ENCODE data around the gene TULP4.

The TULP4 gene

DNA sequence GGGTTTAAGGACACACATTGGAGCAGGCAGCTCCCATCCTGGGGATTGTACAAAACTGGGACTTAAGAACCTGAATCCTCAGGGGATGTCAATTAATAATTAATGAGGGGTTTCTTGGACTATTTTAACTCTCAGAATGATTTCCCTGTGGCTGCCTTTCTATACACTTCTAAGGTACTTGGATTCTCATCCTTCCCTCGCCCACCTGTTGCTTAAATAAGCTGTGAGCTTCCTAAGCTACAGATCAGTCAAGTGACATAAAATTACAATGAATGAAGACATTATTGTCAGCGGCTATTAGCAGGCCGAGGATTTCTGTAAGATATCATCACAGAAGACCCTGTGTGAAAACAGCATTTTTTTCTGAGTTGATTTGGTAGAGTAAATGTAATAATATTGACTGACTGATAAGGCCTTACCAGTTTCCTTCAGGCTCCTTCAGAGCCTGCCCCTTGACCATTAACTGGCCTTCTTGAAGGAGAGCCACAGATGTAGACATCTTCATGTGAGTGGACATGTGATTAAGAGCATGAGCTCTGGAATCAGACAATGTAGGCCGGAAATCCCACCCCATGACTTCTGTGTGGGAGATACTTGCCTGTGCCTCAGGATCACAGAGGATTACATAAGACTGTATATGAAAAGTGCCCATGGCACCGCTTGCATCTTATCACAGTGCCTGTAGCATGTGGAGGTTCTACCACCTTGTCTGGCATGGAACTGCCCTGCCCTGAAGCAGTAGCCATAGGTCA, 101.7 kb downstream of the TULP4 start:
- Histone ChIP-seq H2AFZ (ENCODE audit: low read depth, low read length) (no peak overlapping the region), H3K36me3 (ENCODE audit: control insufficient read depth in 1 of 2, insufficient read depth in 2 of 2, low read depth in 1 of 2, low read length in 2 of 2) (peaks cover 10 to 25% of the 10 kb centered on the region in 2 experiments), H3K14ac (ENCODE audit: low read length in 2 of 2) (no peak overlapping the region), H4K8ac (ENCODE audit: low read length) (no peak overlapping the region), H3K4me2 (ENCODE audit: low read length, poor library complexity, severe bottlenecking) (no peak overlapping the region), H3K4ac (ENCODE audit: low read depth in 1 of 2, low read length in 2 of 2) (no peak overlapping the region), H3K27me3 (ENCODE audit: control insufficient read depth in 1 of 2, insufficient read depth in 1 of 2, low read length in 2 of 2) (no peaks in the 10 kb centered on the region), H3K4me3 (ENCODE audit: insufficient read depth in 1 of 2, low read depth in 1 of 2, low read length in 2 of 2) (no peak overlapping the region), H3K23ac (ENCODE audit: low read length in 2 of 2) (no peak overlapping the region), H3K27ac (ENCODE audit: low read length, poor library complexity, severe bottlenecking) (no peak overlapping the region), H2BK12ac (ENCODE audit: low read length in 2 of 2) (no peak overlapping the region), H3K79me1 (replicated peaks; ENCODE audit: low read length, poor library complexity, severe bottlenecking) (peaks cover 19% of the 10 kb centered on the region), H2BK15ac (ENCODE audit: low read depth, poor library complexity, severe bottlenecking) (no peak overlapping the region), H3K4me1 (ENCODE audit: control insufficient read depth, insufficient read depth, low read depth, low read length) (peaks cover 6% of the 10 kb centered on the region), H2AK5ac (ENCODE audit: low read length, severe bottlenecking) (no peak overlapping the region), H3K9ac (ENCODE audit: low read length) (no peak overlapping the region), H3K9me3 (ENCODE audit: control insufficient read depth, low read length) (peaks cover under 1% of the 10 kb centered on the region), H2BK120ac (ENCODE audit: low read depth, low read length) (no peak overlapping the region), H3K18ac (ENCODE audit: low read depth in 1 of 2, low read length in 2 of 2) (no peak overlapping the region), H4K91ac (ENCODE audit: low read length) (no peak overlapping the region), H2BK5ac (ENCODE audit: low read depth, low read length, poor library complexity, severe bottlenecking) (no peak overlapping the region)
- 93% methylated on average over 5 of the region's 5 CpGs for WGBS
- no peak for DNase-seq

DNA sequence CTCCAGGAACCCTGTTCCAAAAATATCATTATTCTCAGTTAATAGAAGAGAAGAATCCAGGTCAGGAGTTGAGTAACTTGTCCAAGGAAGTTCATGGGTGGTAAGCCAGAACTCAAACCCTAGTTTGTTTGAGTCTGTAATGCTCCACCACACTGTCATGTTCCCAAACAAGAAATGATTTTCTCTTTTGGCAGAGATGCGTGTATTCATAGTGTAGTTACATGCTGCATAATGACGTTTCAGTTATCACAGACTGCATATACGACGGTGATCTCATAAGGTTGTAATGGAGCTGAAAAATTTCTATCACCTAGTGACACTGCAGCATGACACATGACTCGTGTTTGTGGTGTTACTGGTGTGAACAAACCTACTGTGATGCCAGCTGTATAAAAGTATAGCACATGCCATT, 102.6 kb downstream of the TULP4 start:
- H3K27ac ChIP-seq (ENCODE audit: low read length, poor library complexity, severe bottlenecking) = no peak overlapping the region
- WGBS = 70% methylated on average over 4 of the region's 5 CpGs

DNA sequence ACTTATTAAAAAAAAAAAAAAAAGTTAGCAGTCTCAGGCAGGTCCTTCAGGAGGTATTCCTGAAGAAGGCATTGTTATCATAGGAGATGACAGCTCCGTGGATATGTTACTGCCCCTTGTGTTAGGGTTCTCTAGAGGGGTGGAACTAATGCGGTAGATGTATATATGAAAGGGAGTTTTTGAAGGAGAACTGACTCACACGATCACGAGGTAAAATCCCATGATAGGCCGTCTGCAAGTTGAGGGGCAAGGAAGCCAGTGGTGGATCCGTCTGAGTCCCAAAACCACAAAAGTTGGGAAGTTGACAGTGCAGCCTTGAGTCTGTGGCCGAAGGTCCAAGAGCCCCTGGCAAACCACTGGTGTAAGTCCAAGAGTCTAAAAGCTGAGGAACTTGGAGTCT, 103.4 kb downstream of the TULP4 start:
- H2BK12ac ChIP-seq (ENCODE audit: low read length in 2 of 2) = no peak overlapping the region
- no peak overlapping the region for H3K9ac ChIP-seq (ENCODE audit: low read length)
- H3K4me2 ChIP-seq (ENCODE audit: low read length, poor library complexity, severe bottlenecking) = no peak overlapping the region
- no peak overlapping the region for H2BK15ac ChIP-seq (ENCODE audit: low read depth, poor library complexity, severe bottlenecking)
- H2BK5ac ChIP-seq (ENCODE audit: low read depth, low read length, poor library complexity, severe bottlenecking) = no peak overlapping the region
- H3K14ac ChIP-seq (ENCODE audit: low read length in 2 of 2) = no peak overlapping the region
- H3K4me3 ChIP-seq (ENCODE audit: insufficient read depth in 1 of 2, low read depth in 1 of 2, low read length in 2 of 2) = no peak overlapping the region
- peaks cover 8% of the 10 kb centered on the region for H3K9me3 ChIP-seq (ENCODE audit: control insufficient read depth, low read length)
- 98% methylated on average over 7 of the region's 7 CpGs for WGBS
- no peak overlapping the region for H3K4ac ChIP-seq (ENCODE audit: low read depth in 1 of 2, low read length in 2 of 2)
- no peak overlapping the region for H4K91ac ChIP-seq (ENCODE audit: low read length)
- H2AK5ac ChIP-seq (ENCODE audit: low read length, severe bottlenecking) = no peak overlapping the region
- H3K27ac ChIP-seq (ENCODE audit: low read length, poor library complexity, severe bottlenecking) = no peak overlapping the region
- H3K36me3 ChIP-seq (ENCODE audit: control insufficient read depth in 1 of 2, insufficient read depth in 2 of 2, low read depth in 1 of 2, low read length in 2 of 2) = peaks cover 10 to 25% of the 10 kb centered on the region in 2 experiments
- no peak overlapping the region for H3K18ac ChIP-seq (ENCODE audit: low read depth in 1 of 2, low read length in 2 of 2)
- no peak overlapping the region for H2AFZ ChIP-seq (ENCODE audit: low read depth, low read length)
- no peak overlapping the region for H2BK120ac ChIP-seq (ENCODE audit: low read depth, low read length)
- H3K27me3 ChIP-seq (ENCODE audit: control insufficient read depth in 1 of 2, insufficient read depth in 1 of 2, low read length in 2 of 2) = no peaks in the 10 kb centered on the region
- no peak overlapping the region for H3K23ac ChIP-seq (ENCODE audit: low read length in 2 of 2)
- DNase-seq = no peak
- no peak overlapping the region for H4K8ac ChIP-seq (ENCODE audit: low read length)
- peaks cover 6% of the 10 kb centered on the region for H3K4me1 ChIP-seq (ENCODE audit: control insufficient read depth, insufficient read depth, low read depth, low read length)
- peaks cover 13% of the 10 kb centered on the region for H3K79me1 ChIP-seq (replicated peaks; ENCODE audit: low read length, poor library complexity, severe bottlenecking)

More for the DNA sequence above, 102.6 kb downstream of the TULP4 start:
- Histone ChIP-seq H3K9ac (ENCODE audit: low read length) (no peak overlapping the region), H4K91ac (ENCODE audit: low read length) (no peak overlapping the region), H3K36me3 (ENCODE audit: control insufficient read depth in 1 of 2, insufficient read depth in 2 of 2, low read depth in 1 of 2, low read length in 2 of 2) (peaks cover 10 to 25% of the 10 kb centered on the region in 2 experiments), H3K27me3 (ENCODE audit: control insufficient read depth in 1 of 2, insufficient read depth in 1 of 2, low read length in 2 of 2) (no peaks in the 10 kb centered on the region), H3K4ac (ENCODE audit: low read depth in 1 of 2, low read length in 2 of 2) (no peak overlapping the region), H2BK12ac (ENCODE audit: low read length in 2 of 2) (no peak overlapping the region), H3K23ac (ENCODE audit: low read length in 2 of 2) (no peak overlapping the region), H3K4me2 (ENCODE audit: low read length, poor library complexity, severe bottlenecking) (no peak overlapping the region), H2BK120ac (ENCODE audit: low read depth, low read length) (no peak overlapping the region), H3K9me3 (ENCODE audit: control insufficient read depth, low read length) (peaks cover 8% of the 10 kb centered on the region), H2BK15ac (ENCODE audit: low read depth, poor library complexity, severe bottlenecking) (no peak overlapping the region), H3K79me1 (replicated peaks; ENCODE audit: low read length, poor library complexity, severe bottlenecking) (peaks cover 16% of the 10 kb centered on the region), H2BK5ac (ENCODE audit: low read depth, low read length, poor library complexity, severe bottlenecking) (no peak overlapping the region), H3K14ac (ENCODE audit: low read length in 2 of 2) (no peak overlapping the region), H2AK5ac (ENCODE audit: low read length, severe bottlenecking) (no peak overlapping the region), H2AFZ (ENCODE audit: low read depth, low read length) (no peak overlapping the region), H3K18ac (ENCODE audit: low read depth in 1 of 2, low read length in 2 of 2) (no peak overlapping the region), H3K4me1 (ENCODE audit: control insufficient read depth, insufficient read depth, low read depth, low read length) (peaks cover 6% of the 10 kb centered on the region), H3K4me3 (ENCODE audit: insufficient read depth in 1 of 2, low read depth in 1 of 2, low read length in 2 of 2) (no peak overlapping the region), H4K8ac (ENCODE audit: low read length) (no peak overlapping the region)
- peak; percentile 42 for DNase-seq

DNA sequence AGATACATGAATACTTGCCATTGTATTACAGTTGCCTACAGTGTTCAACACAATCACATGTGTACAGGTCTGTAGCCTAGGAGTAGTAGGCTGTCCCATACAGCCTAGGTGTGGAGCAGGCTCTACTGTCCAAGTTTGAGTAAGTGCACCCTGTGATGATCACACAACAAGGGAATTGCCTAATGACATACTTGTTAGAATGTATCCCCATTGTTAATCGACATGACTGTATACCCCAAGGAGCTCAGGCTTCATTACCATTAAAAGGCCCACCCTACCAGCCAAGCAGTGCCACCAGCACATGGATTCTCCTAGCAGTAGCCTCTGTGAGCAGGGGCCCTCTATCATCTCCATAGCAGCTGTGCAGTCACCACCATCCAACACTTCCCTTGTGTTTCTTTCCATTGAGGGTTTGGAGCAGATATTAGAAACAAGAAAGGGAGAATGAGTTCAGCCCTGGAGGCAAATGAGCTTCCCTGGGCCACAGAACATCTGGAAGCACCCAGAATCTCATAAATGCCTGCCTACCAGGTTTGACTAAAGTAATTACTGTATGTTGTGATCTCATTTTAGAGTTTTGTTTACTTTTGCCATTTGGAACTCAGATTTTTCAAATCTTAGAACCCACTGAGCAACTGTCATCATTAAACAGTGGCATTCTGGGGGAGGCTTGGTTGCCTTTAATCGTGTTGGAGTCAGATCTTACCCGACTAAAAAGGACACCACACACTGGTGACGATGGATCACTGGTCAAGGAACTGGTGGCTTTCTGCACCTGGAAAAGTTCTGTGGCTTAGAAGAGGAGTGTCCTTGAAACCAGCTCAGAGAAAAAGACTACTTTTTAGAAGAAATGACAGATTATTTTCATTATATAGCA, 104.9 kb downstream of the TULP4 start:
- no peak overlapping the region for H3K14ac ChIP-seq (ENCODE audit: low read length in 2 of 2)
- no peak overlapping the region for H3K4me3 ChIP-seq (ENCODE audit: insufficient read depth in 1 of 2, low read depth in 1 of 2, low read length in 2 of 2)
- peaks cover 8% of the 10 kb centered on the region for H3K9me3 ChIP-seq (ENCODE audit: control insufficient read depth, low read length)
- peak overlapping the region in 1 of 2 experiments; percentile 37 for H3K18ac ChIP-seq (ENCODE audit: low read depth in 1 of 2, low read length in 2 of 2)
- H2BK120ac ChIP-seq (ENCODE audit: low read depth, low read length) = no peak overlapping the region
- no peak overlapping the region for H2BK5ac ChIP-seq (ENCODE audit: low read depth, low read length, poor library complexity, severe bottlenecking)
- H3K36me3 ChIP-seq (ENCODE audit: control insufficient read depth in 1 of 2, insufficient read depth in 2 of 2, low read depth in 1 of 2, low read length in 2 of 2) = peaks cover 10 to 25% of the 10 kb centered on the region in 2 experiments
- H4K91ac ChIP-seq (ENCODE audit: low read length) = no peak overlapping the region
- no peak overlapping the region for H2AK5ac ChIP-seq (ENCODE audit: low read length, severe bottlenecking)
- peak; percentile 18 for DNase-seq
- H2BK12ac ChIP-seq (ENCODE audit: low read length in 2 of 2) = peak overlapping the region in 1 of 2 experiments; percentile 59
- peaks cover 11% of the 10 kb centered on the region for H3K79me1 ChIP-seq (replicated peaks; ENCODE audit: low read length, poor library complexity, severe bottlenecking)
- H3K27ac ChIP-seq (ENCODE audit: low read length, poor library complexity, severe bottlenecking) = no peak overlapping the region
- H3K9ac ChIP-seq (ENCODE audit: low read length) = no peak overlapping the region
- H3K4ac ChIP-seq (ENCODE audit: low read depth in 1 of 2, low read length in 2 of 2) = no peak overlapping the region
- WGBS = 96% methylated on average over 4 of the region's 4 CpGs
- H3K23ac ChIP-seq (ENCODE audit: low read length in 2 of 2) = no peak overlapping the region
- peaks cover 4% of the 10 kb centered on the region for H3K4me1 ChIP-seq (ENCODE audit: control insufficient read depth, insufficient read depth, low read depth, low read length)
- H4K8ac ChIP-seq (ENCODE audit: low read length) = no peak overlapping the region
- H3K4me2 ChIP-seq (ENCODE audit: low read length, poor library complexity, severe bottlenecking) = no peak overlapping the region
- H2BK15ac ChIP-seq (ENCODE audit: low read depth, poor library complexity, severe bottlenecking) = no peak overlapping the region
- no peaks in the 10 kb centered on the region for H3K27me3 ChIP-seq (ENCODE audit: control insufficient read depth in 1 of 2, insufficient read depth in 1 of 2, low read length in 2 of 2)
- H2AFZ ChIP-seq (ENCODE audit: low read depth, low read length) = no peak overlapping the region
